ENCODE measurements around the gene MROH9. TPM values are rescaled to one million over a fixed set of nuclear protein-coding genes. Genes with fewer than 3 reads are reported as not detected.

Gene MROH9
- total and polyA plus RNA-seq, 7 donors: not detected

DNA sequence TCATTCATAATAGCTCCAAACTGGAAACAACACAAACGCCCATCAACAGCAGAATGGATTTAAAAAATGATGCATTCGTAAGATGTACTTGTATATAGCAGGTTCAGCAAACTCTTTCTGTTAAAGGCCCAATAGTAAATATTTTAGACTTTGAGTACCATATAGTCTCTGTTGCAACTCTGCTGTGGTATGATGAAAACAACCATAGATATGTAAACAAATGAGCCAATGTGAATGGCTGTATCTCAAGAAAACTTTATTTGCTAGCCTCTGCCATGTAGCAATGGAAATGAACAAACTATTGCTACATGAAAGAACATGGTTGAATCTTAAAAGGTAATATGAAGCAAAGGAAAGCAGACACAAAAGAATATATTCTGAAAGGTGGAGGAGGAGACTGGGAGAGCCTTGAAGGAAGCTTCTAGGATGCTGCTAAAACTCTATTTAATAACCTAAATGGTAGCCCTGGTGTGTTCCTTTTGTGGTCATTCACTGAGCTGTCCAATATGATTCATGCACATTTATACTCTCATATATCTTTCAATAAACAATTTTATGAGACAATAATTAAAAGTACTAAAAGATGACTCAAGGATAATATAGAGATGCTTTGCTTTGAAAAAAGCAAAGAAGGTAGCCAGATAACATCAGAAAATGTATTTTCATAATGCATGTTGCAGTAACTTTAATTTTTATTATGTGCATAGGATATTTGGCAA, 126.2 kb downstream of the MROH9 start:
- Histone ChIP-seq H3K27ac (no peak overlapping the region), H3K4me1 (no peaks in the 10 kb centered on the region), H3K36me3 (no peaks in the 10 kb centered on the region), H3K27me3 (no peaks in the 10 kb centered on the region), H3K4me3 (no peak overlapping the region), H3K9me3 (no peaks in the 10 kb centered on the region)
- intact Hi-C loops (cut with DNase I): no loop called here
- no peak for DNase-seq
- 75 to 81% methylated on average over 2 of the region's 2 CpGs for WGBS, 2 donors
- TF ChIP-seq, protein P1, sequence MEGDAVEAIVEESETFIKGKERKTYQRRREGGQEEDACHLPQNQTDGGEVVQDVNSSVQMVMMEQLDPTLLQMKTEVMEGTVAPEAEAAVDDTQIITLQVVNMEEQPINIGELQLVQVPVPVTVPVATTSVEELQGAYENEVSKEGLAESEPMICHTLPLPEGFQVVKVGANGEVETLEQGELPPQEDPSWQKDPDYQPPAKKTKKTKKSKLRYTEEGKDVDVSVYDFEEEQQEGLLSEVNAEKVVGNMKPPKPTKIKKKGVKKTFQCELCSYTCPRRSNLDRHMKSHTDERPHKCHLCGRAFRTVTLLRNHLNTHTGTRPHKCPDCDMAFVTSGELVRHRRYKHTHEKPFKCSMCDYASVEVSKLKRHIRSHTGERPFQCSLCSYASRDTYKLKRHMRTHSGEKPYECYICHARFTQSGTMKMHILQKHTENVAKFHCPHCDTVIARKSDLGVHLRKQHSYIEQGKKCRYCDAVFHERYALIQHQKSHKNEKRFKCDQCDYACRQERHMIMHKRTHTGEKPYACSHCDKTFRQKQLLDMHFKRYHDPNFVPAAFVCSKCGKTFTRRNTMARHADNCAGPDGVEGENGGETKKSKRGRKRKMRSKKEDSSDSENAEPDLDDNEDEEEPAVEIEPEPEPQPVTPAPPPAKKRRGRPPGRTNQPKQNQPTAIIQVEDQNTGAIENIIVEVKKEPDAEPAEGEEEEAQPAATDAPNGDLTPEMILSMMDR (IDR thresholded peaks at IDR 0.05): no peak
- TF ChIP-seq EP300 (IDR thresholded peaks at IDR 0.05) (no peak), POLR2A (IDR thresholded peaks at IDR 0.05) (no peak), POLR2AphosphoS5 (IDR thresholded peaks at IDR 0.05) (no peak)

DNA sequence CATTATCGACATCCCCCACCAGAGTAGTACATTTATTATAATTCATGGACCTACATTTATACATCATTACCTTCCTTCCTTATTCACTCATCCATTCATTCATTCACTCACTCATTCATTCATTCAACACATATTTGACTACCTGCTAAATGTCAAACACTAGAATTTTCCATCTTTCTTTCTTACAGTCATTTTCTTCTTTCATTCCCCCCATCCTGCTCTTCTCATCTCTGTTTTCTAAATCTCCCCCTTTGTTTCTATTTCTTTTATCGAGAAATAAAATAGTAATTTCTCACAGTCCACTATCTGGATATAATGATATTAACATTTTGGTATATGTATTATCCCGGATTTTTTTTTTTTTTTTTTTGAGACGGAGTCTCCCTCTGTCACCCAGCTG, 127.6 kb downstream of the MROH9 start:
- WGBS, 2 donors: 86 to 88% methylated on average over 4 of the region's 4 CpGs
- no peak for DNase-seq

DNA sequence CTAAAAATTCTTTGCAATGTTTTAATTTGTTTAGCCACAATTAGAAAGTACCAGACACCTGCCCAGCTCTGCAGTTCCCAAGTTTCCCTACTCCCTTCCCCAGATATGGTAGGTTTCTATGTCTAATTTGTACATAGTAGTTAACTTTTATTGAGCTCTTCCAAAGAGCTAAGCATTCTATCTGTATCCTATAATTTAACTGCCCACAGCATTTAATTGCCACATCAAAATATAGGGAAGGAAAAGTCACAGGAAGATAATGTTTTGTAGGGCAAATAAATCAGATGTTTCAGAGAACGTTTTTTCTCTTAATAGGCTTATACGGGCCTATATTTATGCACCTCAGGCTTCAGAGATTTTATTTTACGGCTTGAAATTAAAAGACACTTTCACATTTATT, 139.7 kb downstream of the MROH9 start:
- no peaks in the 10 kb centered on the region for H3K4me1 ChIP-seq
- no peak overlapping the region for H3K4me3 ChIP-seq
- intact Hi-C loops (cut with DNase I): loop anchor here (5.0 kb wide), 1 partner anchor 102 kb away; no protein-coding TSS in a partner anchor
- DNase-seq: no peak
- H3K27ac ChIP-seq: no peak overlapping the region
- no peaks in the 10 kb centered on the region for H3K27me3 ChIP-seq
- no peak for TF ChIP-seq POLR2A (IDR thresholded peaks at IDR 0.05)
- no peak for TF ChIP-seq EP300 (IDR thresholded peaks at IDR 0.05)
- TF ChIP-seq, protein P1 (IDR thresholded peaks at IDR 0.05): no peak
- no peak for TF ChIP-seq POLR2AphosphoS5 (IDR thresholded peaks at IDR 0.05)
- H3K9me3 ChIP-seq: no peaks in the 10 kb centered on the region
- WGBS, 2 donors: 33 to 48% methylated on average over 3 of the region's 3 CpGs
- H3K36me3 ChIP-seq: no peaks in the 10 kb centered on the region

More for the DNA sequence above, 127.6 kb downstream of the MROH9 start:
- H3K27me3 ChIP-seq: no peaks in the 10 kb centered on the region
- H3K4me3 ChIP-seq: no peak overlapping the region
- H3K9me3 ChIP-seq: no peaks in the 10 kb centered on the region
- H3K36me3 ChIP-seq: no peaks in the 10 kb centered on the region
- no peak for TF ChIP-seq POLR2A (IDR thresholded peaks at IDR 0.05)
- TF ChIP-seq POLR2AphosphoS5 (IDR thresholded peaks at IDR 0.05): no peak
- no peak for TF ChIP-seq EP300 (IDR thresholded peaks at IDR 0.05)
- TF ChIP-seq, protein P1 (IDR thresholded peaks at IDR 0.05): no peak
- H3K4me1 ChIP-seq: no peaks in the 10 kb centered on the region
- intact Hi-C loops (cut with DNase I): no loop called here
- H3K27ac ChIP-seq: no peak overlapping the region

DNA sequence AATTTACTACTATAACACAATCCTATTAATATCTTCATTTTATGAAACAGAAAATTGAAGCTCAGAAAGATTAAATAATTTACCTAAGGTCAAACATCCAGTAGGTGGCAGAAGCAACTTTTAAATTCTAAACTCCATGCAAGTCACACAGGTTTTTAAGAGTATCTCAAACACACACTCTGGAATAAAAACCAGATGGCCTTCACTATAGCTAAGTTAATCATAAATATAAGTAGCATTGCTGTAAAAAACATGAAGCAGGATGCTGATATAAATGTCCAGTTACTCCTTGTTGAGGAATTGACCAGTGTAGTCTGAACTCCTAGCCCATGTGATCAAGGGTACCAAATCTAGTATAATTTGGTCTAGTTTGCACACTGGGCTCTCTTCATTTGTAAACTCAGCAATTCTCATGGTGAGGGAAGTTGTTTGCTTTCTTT, 146.0 kb downstream of the MROH9 start:
- Histone ChIP-seq H3K36me3 (no peaks in the 10 kb centered on the region), H3K4me1 (peaks cover 0 to 7% (median 3%) of the 10 kb centered on the region in 4 donors), H3K9me3 (no peaks in the 10 kb centered on the region), H3K27me3 (no peaks in the 10 kb centered on the region), H3K27ac (peak overlapping the region in 1 of 4 donors; percentile 67), H3K4me3 (no peak overlapping the region)
- no peak for DNase-seq
- intact Hi-C loops (cut with DNase I): loop anchor here (5.0 kb wide), 1 partner anchor 146 kb away; no protein-coding TSS in a partner anchor
- TF ChIP-seq, protein P1 (IDR thresholded peaks at IDR 0.05): peak in 2 of 4 experiments; percentile 13 to 18
- TF ChIP-seq POLR2A (IDR thresholded peaks at IDR 0.05): no peak

Measured in sigmoid colon (tissue), 7 donors.